ENCODE data around the gene CSDE1.

- TF ChIP-seq CTCF (conservative IDR thresholded peaks at IDR 0.05 in 1 of 2, IDR thresholded peaks at IDR 0.05 in 1 of 2; ENCODE audit: extremely low read depth in 1 of 2, insufficient read depth in 1 of 2, low read depth in 1 of 2, low read length in 2 of 2) (no peak), EZH2 (IDR thresholded peaks at IDR 0.05; ENCODE audit: borderline replicate concordance, low read length) (no peak)
These were observed 2.5 kb downstream of the CSDE1 start for GRCh38 chr1:114755006-114755931.
